ENCODE results near the gene ZNF574.

ZNF574 gene

DNA sequence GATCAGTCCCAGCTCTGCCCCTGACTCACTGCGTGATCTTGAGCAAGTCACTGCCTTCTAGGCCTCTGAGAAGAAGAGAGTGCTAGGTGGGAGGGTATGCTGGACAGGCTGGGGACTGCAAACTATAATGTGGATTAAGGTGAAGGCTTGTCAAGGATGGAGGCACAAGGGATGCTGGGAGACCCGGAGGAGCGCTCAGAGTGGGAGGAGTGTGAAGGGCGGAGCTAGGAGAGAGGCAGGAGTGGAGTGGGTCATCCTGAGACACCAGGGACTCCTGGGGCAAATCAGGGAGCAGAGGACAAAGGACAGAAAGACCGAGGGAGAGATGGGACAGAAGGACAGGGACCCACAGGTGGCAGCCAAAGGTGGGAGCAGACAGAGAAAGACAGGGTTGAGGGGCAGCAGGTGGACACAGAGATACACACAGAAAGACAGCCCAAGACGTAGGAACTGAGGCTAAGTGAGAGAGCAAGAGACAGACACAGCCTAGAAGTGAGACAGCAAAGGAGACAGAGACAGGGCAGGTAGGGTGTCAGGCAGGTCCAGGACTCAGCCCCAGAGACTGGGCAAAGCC lies 8.6 kb upstream of the ZNF574 start:
- TF ChIP-seq, protein P1, sequence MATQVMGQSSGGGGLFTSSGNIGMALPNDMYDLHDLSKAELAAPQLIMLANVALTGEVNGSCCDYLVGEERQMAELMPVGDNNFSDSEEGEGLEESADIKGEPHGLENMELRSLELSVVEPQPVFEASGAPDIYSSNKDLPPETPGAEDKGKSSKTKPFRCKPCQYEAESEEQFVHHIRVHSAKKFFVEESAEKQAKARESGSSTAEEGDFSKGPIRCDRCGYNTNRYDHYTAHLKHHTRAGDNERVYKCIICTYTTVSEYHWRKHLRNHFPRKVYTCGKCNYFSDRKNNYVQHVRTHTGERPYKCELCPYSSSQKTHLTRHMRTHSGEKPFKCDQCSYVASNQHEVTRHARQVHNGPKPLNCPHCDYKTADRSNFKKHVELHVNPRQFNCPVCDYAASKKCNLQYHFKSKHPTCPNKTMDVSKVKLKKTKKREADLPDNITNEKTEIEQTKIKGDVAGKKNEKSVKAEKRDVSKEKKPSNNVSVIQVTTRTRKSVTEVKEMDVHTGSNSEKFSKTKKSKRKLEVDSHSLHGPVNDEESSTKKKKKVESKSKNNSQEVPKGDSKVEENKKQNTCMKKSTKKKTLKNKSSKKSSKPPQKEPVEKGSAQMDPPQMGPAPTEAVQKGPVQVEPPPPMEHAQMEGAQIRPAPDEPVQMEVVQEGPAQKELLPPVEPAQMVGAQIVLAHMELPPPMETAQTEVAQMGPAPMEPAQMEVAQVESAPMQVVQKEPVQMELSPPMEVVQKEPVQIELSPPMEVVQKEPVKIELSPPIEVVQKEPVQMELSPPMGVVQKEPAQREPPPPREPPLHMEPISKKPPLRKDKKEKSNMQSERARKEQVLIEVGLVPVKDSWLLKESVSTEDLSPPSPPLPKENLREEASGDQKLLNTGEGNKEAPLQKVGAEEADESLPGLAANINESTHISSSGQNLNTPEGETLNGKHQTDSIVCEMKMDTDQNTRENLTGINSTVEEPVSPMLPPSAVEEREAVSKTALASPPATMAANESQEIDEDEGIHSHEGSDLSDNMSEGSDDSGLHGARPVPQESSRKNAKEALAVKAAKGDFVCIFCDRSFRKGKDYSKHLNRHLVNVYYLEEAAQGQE (IDR thresholded peaks at IDR 0.05; ENCODE audit: insufficient replicate concordance, low read depth), result no peak
- TF ChIP-seq GABPA (IDR thresholded peaks at IDR 0.05; ENCODE audit: low read depth), result no peak
- TF ChIP-seq SPI1 (IDR thresholded peaks at IDR 0.05; ENCODE audit: borderline replicate concordance, low read depth), result no peak
- TF ChIP-seq, protein P2, sequence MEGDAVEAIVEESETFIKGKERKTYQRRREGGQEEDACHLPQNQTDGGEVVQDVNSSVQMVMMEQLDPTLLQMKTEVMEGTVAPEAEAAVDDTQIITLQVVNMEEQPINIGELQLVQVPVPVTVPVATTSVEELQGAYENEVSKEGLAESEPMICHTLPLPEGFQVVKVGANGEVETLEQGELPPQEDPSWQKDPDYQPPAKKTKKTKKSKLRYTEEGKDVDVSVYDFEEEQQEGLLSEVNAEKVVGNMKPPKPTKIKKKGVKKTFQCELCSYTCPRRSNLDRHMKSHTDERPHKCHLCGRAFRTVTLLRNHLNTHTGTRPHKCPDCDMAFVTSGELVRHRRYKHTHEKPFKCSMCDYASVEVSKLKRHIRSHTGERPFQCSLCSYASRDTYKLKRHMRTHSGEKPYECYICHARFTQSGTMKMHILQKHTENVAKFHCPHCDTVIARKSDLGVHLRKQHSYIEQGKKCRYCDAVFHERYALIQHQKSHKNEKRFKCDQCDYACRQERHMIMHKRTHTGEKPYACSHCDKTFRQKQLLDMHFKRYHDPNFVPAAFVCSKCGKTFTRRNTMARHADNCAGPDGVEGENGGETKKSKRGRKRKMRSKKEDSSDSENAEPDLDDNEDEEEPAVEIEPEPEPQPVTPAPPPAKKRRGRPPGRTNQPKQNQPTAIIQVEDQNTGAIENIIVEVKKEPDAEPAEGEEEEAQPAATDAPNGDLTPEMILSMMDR (IDR thresholded peaks at IDR 0.05; ENCODE audit: insufficient read depth, low read length), result no peak
- TF ChIP-seq POLR2AphosphoS5 (IDR thresholded peaks at IDR 0.05; ENCODE audit: low read depth), result no peak
- Histone ChIP-seq H3K4me3 (replicated peaks; ENCODE audit: insufficient read depth, low read length) (no peak overlapping the region), H3K27ac (replicated peaks) (no peak overlapping the region), H3K27me3 (ENCODE audit: insufficient read depth, poor library complexity, severe bottlenecking) (peaks cover 12% of the 10 kb centered on the region)
- no peak for DNase-seq (ENCODE audit: low read depth in 1 of 2, low spot score in 1 of 2)

DNA sequence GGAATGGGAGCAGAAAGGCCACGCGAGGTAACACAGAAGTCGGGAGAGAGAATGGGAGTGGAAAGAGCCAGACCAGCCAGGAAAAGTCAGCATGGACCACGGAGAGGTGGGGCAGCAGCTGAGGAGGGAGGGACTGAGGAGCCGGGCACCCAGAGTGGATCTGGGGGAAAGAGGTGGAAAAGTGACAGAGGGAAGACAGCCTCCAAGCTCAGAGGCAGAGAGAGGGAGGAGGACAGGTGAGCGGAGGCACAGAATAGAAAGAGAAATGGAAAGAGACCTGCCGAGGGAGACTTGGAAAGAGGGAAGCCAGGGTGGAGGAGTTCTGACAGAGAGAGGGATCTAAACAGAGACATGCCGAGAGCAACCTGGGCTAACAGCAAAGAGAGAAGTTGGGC lies 7.6 kb upstream of the ZNF574 start:
- Histone ChIP-seq H3K4me3 (replicated peaks; ENCODE audit: insufficient read depth, low read length) (no peak overlapping the region), H3K27ac (replicated peaks) (no peak overlapping the region), H3K27me3 (ENCODE audit: insufficient read depth, poor library complexity, severe bottlenecking) (peaks cover 12% of the 10 kb centered on the region)
- TF ChIP-seq, protein P1 (IDR thresholded peaks at IDR 0.05; ENCODE audit: insufficient replicate concordance, low read depth), result no peak
- TF ChIP-seq GABPA (IDR thresholded peaks at IDR 0.05; ENCODE audit: low read depth) (no peak), SPI1 (IDR thresholded peaks at IDR 0.05; ENCODE audit: borderline replicate concordance, low read depth) (no peak), POLR2AphosphoS5 (IDR thresholded peaks at IDR 0.05; ENCODE audit: low read depth) (no peak)
- TF ChIP-seq, protein P2 (IDR thresholded peaks at IDR 0.05; ENCODE audit: insufficient read depth, low read length), result no peak
- no peak for DNase-seq (ENCODE audit: low read depth in 1 of 2, low spot score in 1 of 2)

DNA sequence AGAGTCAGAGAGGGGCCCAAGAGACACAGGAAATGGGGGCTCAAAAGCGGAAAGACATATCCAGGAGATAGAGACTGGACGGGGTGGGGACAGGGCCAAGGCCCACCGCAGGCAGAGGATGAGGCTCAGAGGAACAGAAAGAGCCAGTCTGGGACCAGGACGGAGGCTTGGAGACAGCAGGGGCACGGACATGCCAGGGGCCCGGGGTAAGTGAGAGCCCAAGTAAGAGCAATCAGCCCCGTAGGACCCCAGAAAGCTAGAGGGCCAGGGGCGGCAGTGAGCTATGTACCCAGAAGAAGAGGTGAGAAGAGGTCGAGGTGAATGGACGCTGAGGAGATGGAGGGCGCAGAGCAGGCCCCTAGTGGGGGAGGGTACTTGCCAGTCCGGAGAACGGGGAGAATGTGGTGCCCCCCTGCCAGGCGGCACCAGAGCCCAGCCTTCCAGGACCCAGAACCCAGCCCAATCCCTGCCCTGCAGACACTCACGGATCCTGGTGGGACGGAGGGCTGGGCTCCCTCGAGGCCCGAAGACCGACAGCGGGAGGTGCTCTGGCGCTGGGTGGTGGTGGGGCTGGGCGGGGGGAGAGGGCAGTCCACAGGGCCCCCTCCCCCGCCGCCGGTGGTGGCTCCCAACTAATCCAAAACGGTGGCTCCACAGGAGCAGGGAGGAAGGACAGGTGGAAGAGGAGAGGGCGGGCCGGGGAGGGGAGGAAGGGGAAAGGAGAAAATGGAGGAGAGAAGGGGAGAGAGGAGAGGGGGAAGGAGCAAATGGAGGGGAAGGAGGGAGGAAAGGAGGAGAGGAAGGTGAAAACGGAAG lies 7.0 kb upstream of the ZNF574 start:
- no peak for DNase-seq (ENCODE audit: low read depth in 1 of 2, low spot score in 1 of 2)

More for the DNA sequence above, 7.0 kb upstream of the ZNF574 start:
- H3K4me3 ChIP-seq (replicated peaks; ENCODE audit: insufficient read depth, low read length), result no peak overlapping the region
- peaks cover 12% of the 10 kb centered on the region for H3K27me3 ChIP-seq (ENCODE audit: insufficient read depth, poor library complexity, severe bottlenecking)
- no peak overlapping the region for H3K27ac ChIP-seq (replicated peaks)
- TF ChIP-seq, protein P2 (IDR thresholded peaks at IDR 0.05; ENCODE audit: insufficient read depth, low read length), result no peak
- TF ChIP-seq, protein P1 (IDR thresholded peaks at IDR 0.05; ENCODE audit: insufficient replicate concordance, low read depth), result no peak
- TF ChIP-seq POLR2AphosphoS5 (IDR thresholded peaks at IDR 0.05; ENCODE audit: low read depth) (no peak), GABPA (IDR thresholded peaks at IDR 0.05; ENCODE audit: low read depth) (no peak), SPI1 (IDR thresholded peaks at IDR 0.05; ENCODE audit: borderline replicate concordance, low read depth) (no peak)

Data from HL-60 (cell line).